HEK293 (cell line): ENCODE data around the gene TRAF5.

Experiments used
- AEBP2 ChIP-seq: fragments of 450-650 bp; formaldehyde crosslinking; IDR thresholded peaks from 2 replicates; pipeline ENCODE4 v1.5.1; 2016; ENCODE audit warnings: missing biosample characterization, missing genetic modification characterization, borderline replicate concordance
- BCL11A ChIP-seq: fragments of 450-650 bp; formaldehyde crosslinking; IDR thresholded peaks from 2 replicates; pipeline ENCODE4 v1.5.1; 2016; ENCODE audit warnings: low read depth, missing biosample characterization, missing genetic modification characterization
- BCL11B ChIP-seq: fragments of 450-650 bp; formaldehyde crosslinking; IDR thresholded peaks from 2 replicates; pipeline ENCODE4 v1.5.1; 2016; ENCODE audit warnings: low read depth, missing biosample characterization, missing genetic modification characterization
- GLI2 ChIP-seq: fragments of 450-650 bp; formaldehyde crosslinking; IDR thresholded peaks from 2 replicates; pipeline ENCODE4; 2017; ENCODE audit warnings: missing biosample characterization, missing genetic modification characterization, low read depth, borderline replicate concordance
- HIC1 ChIP-seq: fragments of 450-650 bp; formaldehyde crosslinking; IDR thresholded peaks from 2 replicates; pipeline ENCODE4 v1.5.1; 2016; ENCODE audit warnings: missing biosample characterization, missing genetic modification characterization
- KLF1 ChIP-seq: fragments of 450-650 bp; formaldehyde crosslinking; IDR thresholded peaks from 2 replicates; pipeline ENCODE4 v1.5.1; 2016; ENCODE audit warnings: missing biosample characterization, missing genetic modification characterization
- OSR2 ChIP-seq: fragments of 450-650 bp; formaldehyde crosslinking; IDR thresholded peaks from 2 replicates; pipeline ENCODE4 v1.5.1; 2016; ENCODE audit warnings: missing biosample characterization, missing genetic modification characterization
- PATZ1 ChIP-seq: fragments of 450-650 bp; formaldehyde crosslinking; IDR thresholded peaks from 2 replicates; pipeline ENCODE4 v1.5.1; 2016; ENCODE audit warnings: missing biosample characterization, missing genetic modification characterization
- REPIN1 ChIP-seq: fragments of 450-650 bp; formaldehyde crosslinking; IDR thresholded peaks from 2 replicates; pipeline ENCODE4 v1.5.1; 2017; ENCODE audit warnings: missing biosample characterization, missing genetic modification characterization, low read depth
- SETDB1 ChIP-seq: IDR thresholded peaks from one replicate; pipeline ENCODE4 v1.6.1; 2017; ENCODE audit warnings: mild to moderate bottlenecking, low read length, moderate library complexity, mixed read lengths; ENCODE audit not compliant: insufficient read length
- TSHZ1 ChIP-seq: fragments of 450-650 bp; formaldehyde crosslinking; IDR thresholded peaks from 2 replicates; pipeline ENCODE4 v1.5.1; 2016; ENCODE audit warnings: missing biosample characterization, missing genetic modification characterization, borderline replicate concordance
- ZNF132 ChIP-seq: fragments of 450-650 bp; formaldehyde crosslinking; IDR thresholded peaks from 2 replicates; pipeline ENCODE4 v1.5.1; 2017; ENCODE audit warnings: missing biosample characterization, missing genetic modification characterization, borderline replicate concordance
- ZNF155 ChIP-seq: fragments of 450-650 bp; formaldehyde crosslinking; IDR thresholded peaks from 2 replicates; pipeline ENCODE4 v1.5.1; 2016; ENCODE audit warnings: missing biosample characterization, missing genetic modification characterization
- ZNF16 ChIP-seq: fragments of 450-650 bp; formaldehyde crosslinking; IDR thresholded peaks from 2 replicates; pipeline ENCODE4 v1.5.1; 2016; ENCODE audit warnings: low read depth, missing biosample characterization, missing genetic modification characterization
- ZNF214 ChIP-seq: fragments of 450-650 bp; formaldehyde crosslinking; IDR thresholded peaks from 2 replicates; pipeline ENCODE4 v1.5.1; 2017; ENCODE audit warnings: missing biosample characterization, mild to moderate bottlenecking, missing genetic modification characterization, borderline replicate concordance
- ZNF280C ChIP-seq: fragments of 450-650 bp; formaldehyde crosslinking; IDR thresholded peaks from 2 replicates; pipeline ENCODE4 v1.5.1; 2016; ENCODE audit warnings: missing biosample characterization, missing genetic modification characterization
- ZNF292 ChIP-seq: fragments of 450-650 bp; formaldehyde crosslinking; IDR thresholded peaks from 2 replicates; pipeline ENCODE4 v1.5.1; 2016; ENCODE audit warnings: low read depth, missing biosample characterization, missing genetic modification characterization, borderline replicate concordance
- ZNF302 ChIP-seq: fragments of 450-650 bp; formaldehyde crosslinking; IDR thresholded peaks from 2 replicates; pipeline ENCODE4 v1.5.1; 2016; ENCODE audit warnings: missing biosample characterization, missing genetic modification characterization, low read depth
- ZNF335 ChIP-seq: fragments of 450-650 bp; formaldehyde crosslinking; conservative IDR thresholded peaks from 2 replicates; pipeline ENCODE4 v1.5.1; 2016; ENCODE audit warnings: missing biosample characterization, missing genetic modification characterization
- ZNF423 ChIP-seq: fragments of 450-650 bp; formaldehyde crosslinking; IDR thresholded peaks from 2 replicates; pipeline ENCODE4 v1.5.1; 2016; ENCODE audit warnings: missing biosample characterization, missing genetic modification characterization
- ZNF548 ChIP-seq: fragments of 450-650 bp; formaldehyde crosslinking; IDR thresholded peaks from 2 replicates; pipeline ENCODE4 v1.5.1; 2016; ENCODE audit warnings: missing biosample characterization, missing genetic modification characterization
- ZNF596 ChIP-seq: fragments of 450-650 bp; IDR thresholded peaks from 2 replicates; pipeline ENCODE4 v1.5.0; 2018; ENCODE audit warnings: missing biosample characterization, mild to moderate bottlenecking, missing genetic modification characterization, moderate library complexity
- ZNF645 ChIP-seq: fragments of 450-650 bp; formaldehyde crosslinking; IDR thresholded peaks from 2 replicates; pipeline ENCODE4; 2016; ENCODE audit warnings: missing biosample characterization, missing genetic modification characterization
- ZNF776 ChIP-seq: fragments of 450-650 bp; formaldehyde crosslinking; IDR thresholded peaks from 2 replicates; pipeline ENCODE4 v1.5.0; 2017; ENCODE audit warnings: missing biosample characterization, missing genetic modification characterization, borderline replicate concordance
- ZSCAN16 ChIP-seq: fragments of 450-650 bp; formaldehyde crosslinking; IDR thresholded peaks from 2 replicates; pipeline ENCODE4 v1.5.1; 2016; ENCODE audit warnings: missing biosample characterization, missing genetic modification characterization
- ZSCAN23 ChIP-seq: fragments of 450-650 bp; formaldehyde crosslinking; IDR thresholded peaks from 2 replicates; pipeline ENCODE4 v1.5.1; 2016; ENCODE audit warnings: missing biosample characterization, missing genetic modification characterization

The TRAF5 gene

GRCh38 chr1:211382714-211383480 is 56.3 kb downstream of the TRAF5 start (continued):
- TF ChIP-seq ZNF645 (tag by site-specific recombination): no peak
- no peak for TF ChIP-seq ZNF423 (tag by site-specific recombination)
- TF ChIP-seq ZNF16: no peak
- TF ChIP-seq BCL11B (tag by site-specific recombination): no peak
- TF ChIP-seq ZSCAN23 (tag by site-specific recombination): 0 out of 2 replicates have a peak, but pooled peaks have one; percentile 32
- TF ChIP-seq ZSCAN16 (tag by site-specific recombination): no peak
- no peak for TF ChIP-seq ZNF280C (tag by site-specific recombination)
- no peak for TF ChIP-seq ZNF132
- TF ChIP-seq ZNF596 (tag by site-specific recombination): no peak; the same call in 1 of the 2 replicates
- peak; percentile 77 for TF ChIP-seq ZNF335
- no peak for TF ChIP-seq HIC1 (tag by site-specific recombination)
- TF ChIP-seq ZNF776 (tag by site-specific recombination): no peak
- TF ChIP-seq ZNF292 (tag by site-specific recombination): no peak
- TF ChIP-seq ZNF302 (tag by site-specific recombination): no peak
- TF ChIP-seq KLF1: no peak; the same call in 1 of the 2 replicates
- no peak for TF ChIP-seq ZNF155
- no peak for TF ChIP-seq AEBP2 (tag by site-specific recombination)
- TF ChIP-seq GLI2 (tag by site-specific recombination): no peak
- TF ChIP-seq ZNF548 (tag by site-specific recombination): no peak
- TF ChIP-seq PATZ1 (tag by site-specific recombination): no peak
- no peak for TF ChIP-seq BCL11A (tag by site-specific recombination)
- TF ChIP-seq TSHZ1 (tag by site-specific recombination): no peak
- no peak for TF ChIP-seq REPIN1 (tag by site-specific recombination)
- peak; percentile 32; the same call in 1 of the 2 replicates for TF ChIP-seq OSR2
- no peak for TF ChIP-seq ZNF214 (tag by site-specific recombination)
- no peak for TF ChIP-seq SETDB1
